ENCODE measurements around the gene LRP6. TPM values are rescaled to one million over a fixed set of nuclear protein-coding genes. Genes with fewer than 3 reads are reported as not detected.
"Not testable (repeated sequence)": the region's sequence is repeated elsewhere in the genome, so short reads cannot be mapped to it uniquely, and the experiment has no call there.

LRP6 gene
- total RNA-seq, 4 donors from 2014 or later: 4.3 to 18.7 (median 9.0) TPM

DNA sequence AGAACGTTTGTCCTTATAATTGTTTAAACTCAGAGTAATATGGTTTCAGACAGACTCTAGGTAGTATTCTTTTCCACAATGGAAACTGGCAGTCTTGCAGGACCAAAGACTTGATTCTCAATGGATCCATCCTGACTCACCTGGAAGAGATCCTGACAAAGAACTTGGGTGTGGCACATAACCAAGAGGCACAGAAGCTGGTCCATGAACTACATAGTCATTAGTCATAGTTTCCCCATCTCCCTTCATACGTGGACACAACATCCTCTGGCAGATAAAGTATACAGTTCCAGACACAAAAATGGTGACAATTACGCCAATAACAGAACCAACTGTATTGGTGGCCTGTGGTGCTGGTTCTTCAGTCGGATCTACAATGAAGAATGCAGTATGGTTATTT, 140.3 kb downstream of the LRP6 start:
- Histone ChIP-seq H3K4me3 (no peak overlapping the region), H3K36me3 (peaks cover 0 to 76% (median 13%) of the 10 kb centered on the region in 3 donors), H3K27me3 (no peaks in the 10 kb centered on the region), H3K9me3 (no peaks in the 10 kb centered on the region), H3K27ac (no peak overlapping the region), H3K4me1 (no peaks in the 10 kb centered on the region)
- intact Hi-C loops (cut with DNase I): no loop called here
- TF ChIP-seq, protein P1, sequence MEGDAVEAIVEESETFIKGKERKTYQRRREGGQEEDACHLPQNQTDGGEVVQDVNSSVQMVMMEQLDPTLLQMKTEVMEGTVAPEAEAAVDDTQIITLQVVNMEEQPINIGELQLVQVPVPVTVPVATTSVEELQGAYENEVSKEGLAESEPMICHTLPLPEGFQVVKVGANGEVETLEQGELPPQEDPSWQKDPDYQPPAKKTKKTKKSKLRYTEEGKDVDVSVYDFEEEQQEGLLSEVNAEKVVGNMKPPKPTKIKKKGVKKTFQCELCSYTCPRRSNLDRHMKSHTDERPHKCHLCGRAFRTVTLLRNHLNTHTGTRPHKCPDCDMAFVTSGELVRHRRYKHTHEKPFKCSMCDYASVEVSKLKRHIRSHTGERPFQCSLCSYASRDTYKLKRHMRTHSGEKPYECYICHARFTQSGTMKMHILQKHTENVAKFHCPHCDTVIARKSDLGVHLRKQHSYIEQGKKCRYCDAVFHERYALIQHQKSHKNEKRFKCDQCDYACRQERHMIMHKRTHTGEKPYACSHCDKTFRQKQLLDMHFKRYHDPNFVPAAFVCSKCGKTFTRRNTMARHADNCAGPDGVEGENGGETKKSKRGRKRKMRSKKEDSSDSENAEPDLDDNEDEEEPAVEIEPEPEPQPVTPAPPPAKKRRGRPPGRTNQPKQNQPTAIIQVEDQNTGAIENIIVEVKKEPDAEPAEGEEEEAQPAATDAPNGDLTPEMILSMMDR (IDR thresholded peaks at IDR 0.05): no peak
- TF ChIP-seq POLR2A (IDR thresholded peaks at IDR 0.05): no peak
- 67 to 79% methylated on average over 3 to 4 of the region's 4 CpGs for WGBS, 2 donors
- DNase-seq: no peak

DNA sequence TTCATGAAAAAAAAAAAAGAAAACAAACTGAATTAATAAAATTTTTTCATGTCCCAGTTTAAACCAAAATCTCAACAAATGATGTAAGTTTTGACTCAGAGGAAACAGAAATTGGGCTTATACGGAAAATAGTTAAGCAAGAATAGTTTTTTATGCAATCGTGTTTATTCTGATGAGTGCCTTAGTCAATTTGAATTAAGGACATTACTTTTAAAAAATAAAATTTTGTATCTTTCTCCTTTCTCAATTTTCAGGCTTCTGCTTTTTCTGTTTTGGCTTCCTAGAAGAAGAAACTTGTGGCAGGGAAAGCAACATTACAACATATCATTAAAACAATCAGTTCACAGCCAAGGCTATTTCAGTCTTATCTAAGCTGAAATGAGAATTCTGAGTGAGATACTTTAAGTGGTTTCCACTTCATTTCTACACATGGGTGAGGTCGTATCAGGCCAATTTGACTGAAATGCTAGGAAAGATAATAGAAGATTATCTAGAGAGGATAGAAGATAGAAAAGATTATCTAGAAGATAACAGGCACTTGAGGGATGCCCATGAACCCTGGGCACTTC, 143.7 kb downstream of the LRP6 start:
- TF ChIP-seq POLR2A (IDR thresholded peaks at IDR 0.05): no peak
- H3K9me3 ChIP-seq: no peaks in the 10 kb centered on the region
- peak overlapping the region in 1 of 4 donors; percentile 35 for H3K27ac ChIP-seq
- WGBS, 2 donors: 78 to 84% methylated on average over 3 of the region's 3 CpGs
- peaks cover 0 to 79% (median 13%) of the 10 kb centered on the region in 3 donors for H3K36me3 ChIP-seq
- DNase-seq: no peak
- H3K4me3 ChIP-seq: no peak overlapping the region
- H3K4me1 ChIP-seq: no peaks in the 10 kb centered on the region
- intact Hi-C loops (cut with DNase I): no loop called here
- H3K27me3 ChIP-seq: no peaks in the 10 kb centered on the region

DNA sequence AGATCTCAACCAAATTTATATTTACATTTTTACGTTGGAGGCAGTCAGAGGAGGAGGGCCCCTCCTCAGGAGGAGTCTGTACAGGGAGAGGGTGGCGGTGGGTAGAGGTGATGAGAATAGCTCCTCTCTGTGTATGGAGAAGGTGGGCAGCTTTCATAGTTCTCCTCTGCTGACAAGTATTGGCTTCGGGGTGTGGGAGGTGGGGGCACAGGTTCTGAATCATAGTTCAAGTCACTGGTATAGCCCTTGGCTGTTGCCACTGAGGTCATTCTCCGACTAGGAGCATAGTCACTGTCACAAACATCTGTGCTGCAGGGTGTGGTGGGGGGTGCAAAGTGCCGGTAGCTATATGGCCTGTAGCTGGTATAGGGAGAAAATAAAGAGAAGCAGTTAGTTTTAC, 145.8 kb downstream of the LRP6 start:
- no peak overlapping the region for H3K27ac ChIP-seq
- no peaks in the 10 kb centered on the region for H3K27me3 ChIP-seq
- H3K36me3 ChIP-seq: peaks cover 0 to 65% (median 13%) of the 10 kb centered on the region in 3 donors
- no peak overlapping the region for H3K4me3 ChIP-seq
- intact Hi-C loops (cut with DNase I): no loop called here
- DNase-seq: no peak
- TF ChIP-seq POLR2A (IDR thresholded peaks at IDR 0.05): no peak
- TF ChIP-seq, protein P1 (IDR thresholded peaks at IDR 0.05): no peak
- H3K9me3 ChIP-seq: no peaks in the 10 kb centered on the region
- WGBS, 2 donors: 71 to 80% methylated on average over 2 to 4 of the region's 5 CpGs
- no peaks in the 10 kb centered on the region for H3K4me1 ChIP-seq

DNA sequence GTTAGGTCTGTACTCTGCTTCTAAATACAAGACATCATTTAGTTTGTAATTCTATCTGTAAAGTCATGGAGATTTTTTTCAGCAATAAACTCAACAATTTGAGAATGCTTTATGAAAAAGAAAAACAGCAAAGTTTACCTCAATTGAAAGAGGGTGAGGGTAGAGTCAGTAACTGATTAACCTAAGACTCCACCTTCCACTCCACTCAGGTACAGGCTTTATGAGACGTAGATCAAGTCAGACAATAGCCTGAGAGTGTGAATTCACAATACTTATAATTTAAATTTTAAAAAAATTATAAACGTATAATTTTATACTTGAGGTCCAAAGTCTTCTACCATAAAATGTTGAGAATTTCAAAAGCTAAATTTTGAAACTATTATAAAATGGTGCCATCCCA, 150.2 kb downstream of the LRP6 start:
- TF ChIP-seq, protein P1 (IDR thresholded peaks at IDR 0.05): no peak
- TF ChIP-seq POLR2A (IDR thresholded peaks at IDR 0.05): no peak
- no peaks in the 10 kb centered on the region for H3K9me3 ChIP-seq
- H3K4me3 ChIP-seq: no peak overlapping the region
- no peaks in the 10 kb centered on the region for H3K27me3 ChIP-seq
- H3K4me1 ChIP-seq: no peaks in the 10 kb centered on the region
- intact Hi-C loops (cut with DNase I): no loop called here
- 87 to 88% methylated on average over 2 of the region's 2 CpGs for WGBS, 2 donors
- no peak overlapping the region for H3K27ac ChIP-seq
- H3K36me3 ChIP-seq: peaks cover 0 to 34% (median 0%) of the 10 kb centered on the region in 3 donors
- no peak for DNase-seq

DNA sequence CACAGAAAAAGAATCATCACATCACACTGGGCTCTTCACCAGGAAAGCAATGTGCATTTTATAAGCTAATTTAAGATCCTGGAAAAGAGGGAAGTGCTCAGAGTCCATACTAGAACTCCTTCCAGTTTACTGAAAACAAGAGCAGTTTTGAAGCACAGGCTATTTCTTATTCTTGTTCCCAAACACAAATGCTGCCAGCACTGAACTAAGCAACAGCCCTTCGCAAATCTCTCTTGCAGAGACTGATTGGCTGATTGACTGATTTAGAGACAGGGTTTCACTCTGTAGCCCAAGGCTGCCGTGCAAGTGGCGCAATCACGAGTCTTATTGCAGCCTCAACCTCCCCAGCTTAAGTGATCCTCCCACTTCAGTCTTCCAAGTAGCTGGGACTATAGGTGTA, 151.3 kb downstream of the LRP6 start:
- Histone ChIP-seq H3K4me3 (no peak overlapping the region), H3K27ac (no peak overlapping the region), H3K4me1 (no peaks in the 10 kb centered on the region), H3K9me3 (no peaks in the 10 kb centered on the region), H3K27me3 (no peaks in the 10 kb centered on the region), H3K36me3 (peaks cover 0 to 22% (median 0%) of the 10 kb centered on the region in 3 donors)
- WGBS, 2 donors: 85 to 90% methylated on average over 4 of the region's 4 CpGs
- intact Hi-C loops (cut with DNase I): no loop called here
- no peak for DNase-seq
- TF ChIP-seq, protein P1 (IDR thresholded peaks at IDR 0.05): no peak
- TF ChIP-seq POLR2A (IDR thresholded peaks at IDR 0.05): no peak

DNA sequence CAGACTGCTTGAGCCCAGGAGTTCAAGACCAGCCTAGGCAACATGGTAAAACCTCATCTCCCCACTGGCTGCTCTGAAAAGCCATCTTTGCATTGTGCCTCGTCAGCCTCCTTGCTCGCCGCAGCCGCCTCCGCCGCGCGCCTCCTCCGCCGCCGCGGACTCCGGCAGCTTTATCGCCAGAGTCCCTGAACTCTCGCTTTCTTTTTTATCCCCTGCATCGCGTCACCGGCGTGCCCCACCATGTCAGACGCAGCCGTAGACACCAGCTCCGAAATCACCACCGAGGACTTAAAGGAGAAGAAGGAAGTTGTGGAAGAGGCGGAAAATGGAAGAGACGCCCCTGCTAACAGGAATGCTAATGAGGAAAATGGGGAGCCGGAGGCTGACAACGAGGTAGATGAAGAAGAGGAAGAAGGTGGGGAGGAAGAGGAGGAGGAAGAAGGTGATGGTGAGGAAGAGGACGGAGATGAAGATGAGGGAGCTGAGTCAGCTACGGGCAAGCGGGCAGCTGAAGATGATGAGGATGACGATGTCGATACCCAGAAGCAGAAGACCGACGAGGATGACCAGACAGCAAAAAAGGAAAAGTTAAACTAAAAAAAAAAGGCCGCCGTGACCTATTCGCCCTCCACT, 155.8 kb downstream of the LRP6 start:
- H3K27ac ChIP-seq; DNase-seq; H3K4me1 ChIP-seq; H3K27me3 ChIP-seq; H3K36me3 ChIP-seq; intact Hi-C loops (cut with DNase I): not testable (repeated sequence)
- peaks cover 0 to 19% (median 4%) of the 10 kb centered on the region in 3 donors for H3K9me3 ChIP-seq
- peak overlapping the region in 1 of 4 donors; percentile 23 for H3K4me3 ChIP-seq
- WGBS, 2 donors: 86 to 98% methylated on average over 13 to 30 of the region's 37 CpGs
